ENCODE measurements around the gene POMT1.

GRCh38 chr9:131490514-131490913 is 12.2 kb upstream of the POMT1 start:
- TF ChIP-seq POLR2AphosphoS5 (IDR thresholded peaks at IDR 0.05; ENCODE audit: insufficient read depth, low read depth, low read length) (no peak), POLR2A (IDR thresholded peaks at IDR 0.05; ENCODE audit: low read depth, low read length) (no peak), CTCF (IDR thresholded peaks at IDR 0.05; ENCODE audit: extremely low read depth in 1 of 2, insufficient read depth in 1 of 2, low read depth in 1 of 2, low read length in 2 of 2) (no peak), EZH2 (IDR thresholded peaks at IDR 0.05; ENCODE audit: borderline replicate concordance, low read depth, low read length, severe bottlenecking) (no peak), JUN (IDR thresholded peaks at IDR 0.05; ENCODE audit: borderline replicate concordance, insufficient read depth, insufficient read length, low read depth) (no peak), GATA2 (IDR thresholded peaks at IDR 0.05; ENCODE audit: insufficient read depth, insufficient read length, low read depth, low read length) (no peak), MAX (IDR thresholded peaks at IDR 0.05; ENCODE audit: insufficient read depth, insufficient read length) (no peak), FOS (IDR thresholded peaks at IDR 0.05; ENCODE audit: borderline replicate concordance, insufficient read depth, low read length) (no peak)
